Smooth muscle cell (in vitro differentiated cells): Measurements from ENCODE around the gene GIPC3. TPM values are rescaled to one million over a fixed set of nuclear protein-coding genes. Genes with fewer than 3 reads are reported as not detected.

ENCODE experiments used
- DNase-seq: peaks from one replicate; lab custom pipeline; 2025; ENCODE audit not compliant: unreplicated experiment; lab: John Stamatoyannopoulos, UW
- H2AFZ ChIP-seq: fragments of 200-600 bp; sonication (generic); 2 replicates; pipeline ENCODE4 v1.6.0; 2016; ENCODE audit warnings: antibody characterized with exemption, low read depth, mild to moderate bottlenecking
- H3F3A ChIP-seq: fragments of 200-600 bp; sonication (generic); 2 replicates; pipeline ENCODE4 v1.6.0; 2017; ENCODE audit warnings: antibody characterized with exemption, low read depth
- H3K27ac ChIP-seq: fragments of 200-600 bp; sonication (generic); 2 replicates; pipeline ENCODE4 v1.5.1; 2016; ENCODE audit warnings: low read depth, mild to moderate bottlenecking
- H3K27me3 ChIP-seq: fragments of 200-600 bp; sonication (generic); 2 replicates; pipeline ENCODE4 v1.6.1; 2016; ENCODE audit warnings: low read depth, mild to moderate bottlenecking
- H3K36me3 ChIP-seq: fragments of 200-600 bp; sonication (generic); 2 replicates; pipeline ENCODE4 v1.5.1; 2016; ENCODE audit warnings: low read depth
- H3K4me1 ChIP-seq: fragments of 200-600 bp; sonication (generic); 2 replicates; pipeline ENCODE4 v1.5.1; 2016; ENCODE audit warnings: low read depth
- H3K4me2 ChIP-seq: fragments of 200-600 bp; sonication (generic); 2 replicates; pipeline ENCODE4 v1.6.0; 2016; ENCODE audit warnings: mild to moderate bottlenecking
- H3K4me3 ChIP-seq: fragments of 200-600 bp; sonication (generic); 2 replicates; pipeline ENCODE4 v1.5.1; 2016; ENCODE audit warnings: mild to moderate bottlenecking
- H3K79me2 ChIP-seq: fragments of 200-600 bp; sonication (generic); 2 replicates; pipeline ENCODE4 v1.6.0; 2016; ENCODE audit warnings: low read depth, mild to moderate bottlenecking
- H3K9ac ChIP-seq: fragments of 200-600 bp; sonication (generic); 2 replicates; pipeline ENCODE4 v1.6.0; 2016; ENCODE audit warnings: low read depth
- H3K9me3 ChIP-seq: fragments of 200-600 bp; sonication (generic); replicated peaks from 2 replicates; pipeline ENCODE4 v1.5.1; 2016; ENCODE audit warnings: low read depth
- H4K20me1 ChIP-seq: fragments of 200-600 bp; sonication (generic); 2 replicates; pipeline ENCODE4 v1.6.0; 2016; ENCODE audit warnings: low read depth
- CTCF ChIP-seq: fragments of 200-600 bp; sonication (generic); IDR thresholded peaks from 2 replicates; pipeline ENCODE4 v1.5.1; 2017; ENCODE audit warnings: borderline replicate concordance, mild to moderate bottlenecking, antibody characterized with exemption; ENCODE audit not compliant: insufficient read depth, poor library complexity, severe bottlenecking
- WGBS: methylation state at CpG from one replicate; pipeline ENCODE4 v1.1.7; 2016; ENCODE audit warnings: low lambda C conversion rate; 5-methylcytosine and 5-hydroxymethylcytosine counted together
- polyA plus RNA-seq: library from polyadenylated mRNA; unstranded; fragments of >200 nt; fragmentation: Nextera tagmentation; extraction: Ambion mirVana; gene quantifications from 2 replicates; pipeline ENCODE4 v1.2.1, GENCODE V29; 2016
- total RNA-seq: library from RNA; depleted of rRNA; stranded (reverse); fragments of >200 nt; gene quantifications from 2 replicates; pipeline ENCODE4 v1.2.3, GENCODE V29; 2014

The GIPC3 gene
- total and polyA plus RNA-seq, 2 experiments from 2014 or later = 0.13 to 0.96 TPM

GRCh38 chr19:3606174-3606689 lies 21.0 kb downstream of the GIPC3 start:
- no peak for TF ChIP-seq CTCF
- Histone ChIP-seq H3K9ac (peak overlapping the region; percentile 2), H3K4me3 (peak overlapping the region; percentile 65), H3K4me2 (peak overlapping the region; percentile 86), H3K27ac (no peak overlapping the region), H4K20me1 (no peaks in the 10 kb centered on the region), H3K79me2 (no peaks in the 10 kb centered on the region), H3K27me3 (no peaks in the 10 kb centered on the region), H3F3A (no peaks in the 10 kb centered on the region), H3K36me3 (no peaks in the 10 kb centered on the region), H3K9me3 (no peaks in the 10 kb centered on the region), H3K4me1 (peaks cover 8% of the 10 kb centered on the region), H2AFZ (peak overlapping the region; percentile 63)
- no peak for DNase-seq
- 23% methylated on average over 26 of the region's 35 CpGs for WGBS

- H3K27me3 ChIP-seq = no peaks in the 10 kb centered on the region
- whole genome bisulfite sequencing = 10% methylated on average over 9 of the region's 46 CpGs
- H3K9me3 ChIP-seq = no peaks in the 10 kb centered on the region
- H4K20me1 ChIP-seq = no peaks in the 10 kb centered on the region
- H3F3A ChIP-seq = no peaks in the 10 kb centered on the region
- H3K79me2 ChIP-seq = no peaks in the 10 kb centered on the region
- peak within 1 kb of the TSS; percentile 2 for H3K9ac ChIP-seq
- peak within 1 kb of the TSS; percentile 86 for H3K4me2 ChIP-seq
- DNase-seq = peak; percentile 82
- H3K36me3 ChIP-seq = no peaks in the 10 kb centered on the region
- peak within 1 kb of the TSS; percentile 65 for H3K4me3 ChIP-seq
- peak within 1 kb of the TSS; percentile 63 for H2AFZ ChIP-seq
- peaks cover 8% of the 10 kb centered on the region for H3K4me1 ChIP-seq
- H3K27ac ChIP-seq = peak within 1 kb of the TSS; percentile 43
- TF ChIP-seq CTCF = no peak
Measured at GRCh38 chr19:3606690-3607289, 21.5 kb downstream of the GIPC3 start, which contains the start of gene TBXA2R. Gene TBXA2R, minus strand, starts transcription at chr19:3606875. Its CDS starts 6,241 bp downstream, at chr19:3600634.

GRCh38 chr19:3607303-3608078 lies 22.2 kb downstream of the GIPC3 start:
- no peaks in the 10 kb centered on the region for H3K27me3 ChIP-seq
- H4K20me1 ChIP-seq = no peaks in the 10 kb centered on the region
- no peaks in the 10 kb centered on the region for H3K79me2 ChIP-seq
- DNase-seq = peak; percentile 40
- no peaks in the 10 kb centered on the region for H3K9me3 ChIP-seq
- peak overlapping the region; percentile 63 for H2AFZ ChIP-seq
- whole genome bisulfite sequencing = 22% methylated on average over 18 of the region's 22 CpGs
- H3K4me3 ChIP-seq = peak overlapping the region; percentile 65
- H3K4me1 ChIP-seq = peaks cover 8% of the 10 kb centered on the region
- no peak for TF ChIP-seq CTCF
- H3F3A ChIP-seq = no peaks in the 10 kb centered on the region
- H3K36me3 ChIP-seq = no peaks in the 10 kb centered on the region
- no peak overlapping the region for H3K9ac ChIP-seq
- H3K4me2 ChIP-seq = peak overlapping the region; percentile 86
- H3K27ac ChIP-seq = peak overlapping the region; percentile 43
